Fibroblast of lung (primary cell): Measurements from ENCODE around the gene NEK5.

Experiments
- EZH2 ChIP-seq: IDR thresholded peaks from 2 replicates; pipeline ENCODE4 v1.5.1; 2012; ENCODE audit warnings: low read length, control low read depth, mild to moderate bottlenecking; ENCODE audit errors: missing control alignments
- TF ChIP-seq, protein P1 (sequence below), 2 donors: IDR thresholded peaks in 1 of 2; conservative IDR thresholded peaks in 1 of 2; 1 replicate in 1 of 2; 2 replicates in 1 of 2; pipeline ENCODE4 v1.5.1; 2011 to 2012; ENCODE audit warnings: low read length in 2 of 2, control low read depth in 1 of 2, inconsistent platforms in 1 of 2, low read depth in 1 of 2, mild to moderate bottlenecking in 1 of 2

DNA sequence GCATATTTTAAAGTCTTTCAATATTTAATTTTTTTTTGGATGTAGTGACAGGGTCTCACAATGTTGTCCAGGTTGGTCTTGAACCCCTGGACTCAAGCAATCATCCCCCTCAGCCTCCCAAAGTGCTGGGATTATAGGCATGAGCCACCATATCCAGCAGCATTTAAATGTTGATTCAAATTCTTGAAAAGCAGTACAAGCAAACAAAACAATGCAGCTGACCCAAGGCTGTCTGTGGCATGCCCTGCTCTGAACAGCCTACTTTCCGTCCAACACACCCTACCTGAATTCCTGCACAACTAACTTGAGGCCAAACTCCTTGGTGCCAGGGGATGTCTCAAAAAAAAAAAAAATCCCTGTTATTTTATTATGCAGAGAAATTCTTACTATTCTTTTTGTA is 23.0 kb downstream of the NEK5 start:
- TF ChIP-seq EZH2, result no peak
- TF ChIP-seq, protein P1, sequence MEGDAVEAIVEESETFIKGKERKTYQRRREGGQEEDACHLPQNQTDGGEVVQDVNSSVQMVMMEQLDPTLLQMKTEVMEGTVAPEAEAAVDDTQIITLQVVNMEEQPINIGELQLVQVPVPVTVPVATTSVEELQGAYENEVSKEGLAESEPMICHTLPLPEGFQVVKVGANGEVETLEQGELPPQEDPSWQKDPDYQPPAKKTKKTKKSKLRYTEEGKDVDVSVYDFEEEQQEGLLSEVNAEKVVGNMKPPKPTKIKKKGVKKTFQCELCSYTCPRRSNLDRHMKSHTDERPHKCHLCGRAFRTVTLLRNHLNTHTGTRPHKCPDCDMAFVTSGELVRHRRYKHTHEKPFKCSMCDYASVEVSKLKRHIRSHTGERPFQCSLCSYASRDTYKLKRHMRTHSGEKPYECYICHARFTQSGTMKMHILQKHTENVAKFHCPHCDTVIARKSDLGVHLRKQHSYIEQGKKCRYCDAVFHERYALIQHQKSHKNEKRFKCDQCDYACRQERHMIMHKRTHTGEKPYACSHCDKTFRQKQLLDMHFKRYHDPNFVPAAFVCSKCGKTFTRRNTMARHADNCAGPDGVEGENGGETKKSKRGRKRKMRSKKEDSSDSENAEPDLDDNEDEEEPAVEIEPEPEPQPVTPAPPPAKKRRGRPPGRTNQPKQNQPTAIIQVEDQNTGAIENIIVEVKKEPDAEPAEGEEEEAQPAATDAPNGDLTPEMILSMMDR (conservative IDR thresholded peaks at IDR 0.05 in 1 of 2, IDR thresholded peaks at IDR 0.05 in 1 of 2; ENCODE audit: low read depth in 1 of 2, low read length in 2 of 2), result no peak
